Measurements from ENCODE around the gene S100A7A. TPM values are rescaled to one million over a fixed set of nuclear protein-coding genes. Genes with fewer than 3 reads are reported as not detected.

Gene S100A7A
- total and polyA plus RNA-seq, 10 of the 15 experiments (the other 5 are each of a cell fraction or from before 2014, with no cell fraction given): not detected

- Histone ChIP-seq H4K20me1 (ENCODE audit: control insufficient read depth, insufficient read depth) (no peaks in the 10 kb centered on the region), H3K27me3 (replicated peaks in 1 of 2; ENCODE audit: control insufficient read depth in 2 of 2, insufficient read depth in 2 of 2, low read length in 1 of 2) (peaks cover 2% of the 10 kb centered on the region in 2 experiments; a peak in 3 of 4 replicates), H3K9me3 (replicated peaks; ENCODE audit: control insufficient read depth, insufficient read depth, low read length) (no peaks in the 10 kb centered on the region), H3K36me3 (ENCODE audit: control insufficient read depth in 2 of 2, insufficient read depth in 2 of 2, low read length in 1 of 2) (no peaks in the 10 kb centered on the region), H3K27ac (ENCODE audit: control insufficient read depth, insufficient read depth) (no peak overlapping the region), H3K79me2 (ENCODE audit: control insufficient read depth, insufficient read depth, low read length) (no peaks in the 10 kb centered on the region), H3K4me2 (ENCODE audit: control insufficient read depth, insufficient read depth) (no peak overlapping the region), H3K4me3 (no peak overlapping the region), H2AFZ (ENCODE audit: control insufficient read depth, low read depth, low read length) (no peak overlapping the region), H3K4me1 (ENCODE audit: control insufficient read depth, insufficient read depth, low read length) (no peaks in the 10 kb centered on the region), H3K9ac (ENCODE audit: control insufficient read depth, insufficient read depth, low read length) (no peak overlapping the region)
- DNase-seq (ENCODE audit: low read depth, low spot score): no peak
- POLR2A ChIA-PET: no interaction called here
- no peak for ATAC-seq
- FAIRE-seq: no peak
- no TSS peak for BruUV-seq (replicated peaks)
- in situ Hi-C loops (cut with MboI) (no loop called here), intact Hi-C loops (cut with micrococcal nuclease; ENCODE audit: unreplicated experiment) (no loop called here)
- no peak for TF ChIP-seq STAT1 (conservative IDR thresholded peaks at IDR 0.05)
- no peak for TF ChIP-seq POLR2AphosphoS2 (IDR thresholded peaks at IDR 0.05; ENCODE audit: low read depth, low read length)
- no peak for TF ChIP-seq NKRF (conservative IDR thresholded peaks at IDR 0.05)
- no peak for TF ChIP-seq TAF1 (IDR thresholded peaks at IDR 0.05; ENCODE audit: borderline replicate concordance, low read depth, low read length)
- no peak for TF ChIP-seq ZNF207 (IDR thresholded peaks at IDR 0.05; ENCODE audit: borderline replicate concordance)
- no peak for TF ChIP-seq MYB (IDR thresholded peaks at IDR 0.05; ENCODE audit: borderline replicate concordance, low read depth, low read length)
- no peak for TF ChIP-seq RUNX3 (IDR thresholded peaks at IDR 0.05; ENCODE audit: low read length)
- no peak for TF ChIP-seq YBX1 (IDR thresholded peaks at IDR 0.05)
- no peak for TF ChIP-seq RBBP5 (conservative IDR thresholded peaks at IDR 0.05)
- TF ChIP-seq MTA2 (IDR thresholded peaks at IDR 0.05; ENCODE audit: low read depth): no peak
- TF ChIP-seq PML (IDR thresholded peaks at IDR 0.05; ENCODE audit: low read length): no peak
- no peak for TF ChIP-seq KAT2A (conservative IDR thresholded peaks at IDR 0.05; ENCODE audit: control insufficient read depth, low read depth, low read length)
- TF ChIP-seq EZH2 (IDR thresholded peaks at IDR 0.05; ENCODE audit: borderline replicate concordance, control insufficient read depth, low read depth, low read length): no peak
- no peak for TF ChIP-seq RB1 (IDR thresholded peaks at IDR 0.05; ENCODE audit: borderline replicate concordance)
- TF ChIP-seq CTCF (IDR thresholded peaks at IDR 0.05 in 2 of 3, conservative IDR thresholded peaks at IDR 0.05 in 1 of 3; ENCODE audit: control insufficient read depth in 2 of 3, extremely low read depth in 1 of 3, insufficient read depth in 1 of 3, low read depth in 3 of 3, low read length in 3 of 3): no peak
- no peak for TF ChIP-seq ZNF217 (IDR thresholded peaks at IDR 0.05)
- TF ChIP-seq SREBF1 (IDR thresholded peaks at IDR 0.05; ENCODE audit: low read length): no peak
- TF ChIP-seq FOXK2 (IDR thresholded peaks at IDR 0.05): no peak
- 64% methylated on average over 6 of the region's 6 CpGs for WGBS (ENCODE audit: insufficient coverage, insufficient replicate concordance, low lambda C conversion rate, missing lambda C conversion rate)
- CTCF ChIA-PET: interaction anchor here (1.2 kb wide), 1 partner anchor 39 kb away, joined by 3 read pairs; no protein-coding TSS in a partner anchor
- RAD21 ChIA-PET (ENCODE audit: unreplicated experiment): no interaction called here
- SMC1A ChIA-PET (ENCODE audit: uncharacterized antibody, unreplicated experiment): no interaction called here
Measured at GRCh38 chr1:153393926-153394325, 22.4 kb upstream of the S100A7A start.

Measured in GM12878 (cell line).